ENCODE results near the gene INTS6L. TPM values are rescaled to one million over a fixed set of nuclear protein-coding genes. Genes with fewer than 3 reads are reported as not detected.
A peak's percentile ranks its signal among the peaks of the same experiment; 100 is the strongest.
"Not testable (repeated sequence)": the region's sequence is repeated elsewhere in the genome, so short reads cannot be mapped to it uniquely, and the experiment has no call there.

The INTS6L gene
- total RNA-seq, 1 experiment from 2014 or later = 31.1 TPM

DNA sequence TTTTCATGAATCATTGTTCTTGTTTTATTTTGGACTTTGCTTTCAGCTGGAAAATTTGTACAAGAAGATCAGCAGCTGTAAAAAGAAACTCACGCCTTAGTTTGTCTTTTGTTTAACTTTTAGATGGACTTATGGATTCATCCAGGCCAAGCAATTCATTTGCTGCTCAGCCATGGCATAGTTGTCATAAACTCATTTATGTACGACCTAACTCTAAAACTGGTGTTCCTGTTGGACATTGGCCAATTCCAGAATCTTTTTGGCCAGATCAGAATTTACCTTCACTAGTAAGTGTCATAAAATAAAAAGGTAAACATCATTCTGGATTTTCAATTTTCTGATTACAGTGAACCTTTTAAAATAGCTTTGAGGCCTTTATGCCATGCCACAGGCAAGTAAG, 29.1 kb downstream of the INTS6L start:
- DNase-seq = no peak
- Histone ChIP-seq H3K27ac (ENCODE audit: low read length) (no peak overlapping the region), H3K27me3 (ENCODE audit: low read length) (no peaks in the 10 kb centered on the region), H3K4me1 (ENCODE audit: low read length) (no peaks in the 10 kb centered on the region), H3K79me2 (ENCODE audit: low read length) (peaks cover 4% of the 10 kb centered on the region; the same call in 1 of the 2 replicates), H3K4me3 (ENCODE audit: low read length) (no peak overlapping the region), H3K4me2 (ENCODE audit: low read depth, low read length, poor library complexity, severe bottlenecking) (no peak overlapping the region), H3K9ac (ENCODE audit: low read length) (no peak overlapping the region), H3K36me3 (ENCODE audit: insufficient read depth, low read length) (peaks cover 7% of the 10 kb centered on the region; the same call in 1 of the 2 replicates), H3K9me3 (ENCODE audit: low read length) (no peaks in the 10 kb centered on the region), H2AFZ (ENCODE audit: low read length) (no peak overlapping the region), H4K20me1 (ENCODE audit: insufficient read depth, low read depth, low read length) (no peaks in the 10 kb centered on the region), H3K9me2 (replicated peaks; ENCODE audit: insufficient read depth, low read length) (no peaks in the 10 kb centered on the region)

DNA sequence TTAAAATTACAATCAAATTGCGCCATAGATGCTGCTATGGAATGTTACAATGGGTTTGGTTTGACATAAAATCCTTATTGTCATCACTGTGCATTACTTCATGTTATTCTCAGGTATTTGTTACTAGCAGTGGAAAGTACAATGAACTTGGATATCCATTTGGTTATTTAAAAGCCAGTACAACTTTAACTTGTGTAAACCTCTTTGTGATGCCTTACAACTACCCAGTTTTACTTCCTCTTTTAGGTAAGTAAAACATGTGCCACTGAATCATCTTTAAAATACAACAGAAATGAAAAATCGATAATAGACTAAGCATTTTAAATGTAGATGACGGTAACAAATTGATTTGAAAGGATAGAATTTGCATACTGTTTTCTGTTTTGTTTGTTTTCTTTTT, 35.6 kb downstream of the INTS6L start:
- Histone ChIP-seq H3K9ac (ENCODE audit: low read length) (no peak overlapping the region), H3K27me3 (ENCODE audit: low read length) (no peaks in the 10 kb centered on the region), H2AFZ (ENCODE audit: low read length) (no peak overlapping the region), H3K4me3 (ENCODE audit: low read length) (no peak overlapping the region), H3K79me2 (ENCODE audit: low read length) (no peaks in the 10 kb centered on the region), H3K4me1 (ENCODE audit: low read length) (peaks cover 13% of the 10 kb centered on the region), H3K36me3 (ENCODE audit: insufficient read depth, low read length) (peaks cover 17% of the 10 kb centered on the region; the same call in 1 of the 2 replicates), H4K20me1 (ENCODE audit: insufficient read depth, low read depth, low read length) (no peaks in the 10 kb centered on the region), H3K9me2 (replicated peaks; ENCODE audit: insufficient read depth, low read length) (no peaks in the 10 kb centered on the region), H3K27ac (ENCODE audit: low read length) (no peak overlapping the region), H3K9me3 (ENCODE audit: low read length) (no peaks in the 10 kb centered on the region), H3K4me2 (ENCODE audit: low read depth, low read length, poor library complexity, severe bottlenecking) (no peak overlapping the region)
- DNase-seq = peak; percentile 58

DNA sequence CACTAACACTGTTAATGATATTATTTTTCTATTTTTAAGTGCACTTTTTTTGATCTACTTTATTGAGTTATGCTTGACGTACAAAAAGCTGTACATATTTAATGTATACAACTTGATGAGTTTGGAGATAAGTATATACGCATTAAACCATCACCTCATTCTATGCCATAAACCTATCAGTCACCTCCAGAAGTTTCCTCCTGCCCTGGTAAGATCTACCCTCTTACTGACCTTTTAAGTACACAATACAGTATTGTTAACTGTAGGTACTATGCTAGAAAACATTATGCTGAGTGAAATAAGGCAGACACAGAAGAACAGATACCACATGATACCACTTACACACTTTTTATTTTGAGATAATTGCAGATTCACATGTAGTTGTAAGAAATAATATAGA, 36.9 kb downstream of the INTS6L start:
- H3K9ac ChIP-seq (ENCODE audit: low read length) = no peak overlapping the region
- H3K9me2 ChIP-seq (replicated peaks; ENCODE audit: insufficient read depth, low read length) = no peaks in the 10 kb centered on the region

DNA sequence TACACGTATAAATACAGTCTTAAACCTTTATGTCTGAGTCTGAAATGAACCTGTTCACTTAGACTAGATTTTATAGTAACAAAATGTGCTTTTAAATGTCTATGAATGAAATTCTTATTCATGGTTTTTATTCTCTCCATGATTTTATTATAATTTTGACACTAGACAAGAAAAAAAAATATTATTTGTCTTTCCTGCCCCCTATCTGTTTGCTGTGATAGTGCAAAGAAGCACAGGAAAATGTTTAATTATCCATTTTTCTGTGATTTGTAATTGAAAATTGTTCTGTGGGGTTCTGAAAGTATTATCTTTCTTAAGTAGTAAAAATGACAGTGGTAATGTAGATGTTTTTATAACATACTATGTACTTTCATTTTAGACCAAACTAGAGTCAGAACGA, 52.0 kb downstream of the INTS6L start:
- Histone ChIP-seq H3K9ac (ENCODE audit: low read length) (no peak overlapping the region), H3K4me3 (ENCODE audit: low read length) (no peak overlapping the region), H3K9me2 (replicated peaks; ENCODE audit: insufficient read depth, low read length) (no peaks in the 10 kb centered on the region), H2AFZ (ENCODE audit: low read length) (no peak overlapping the region), H3K4me1 (ENCODE audit: low read length) (no peaks in the 10 kb centered on the region), H3K9me3 (ENCODE audit: low read length) (no peaks in the 10 kb centered on the region), H3K27ac (ENCODE audit: low read length) (no peak overlapping the region), H3K36me3 (ENCODE audit: insufficient read depth, low read length) (no peaks in the 10 kb centered on the region), H3K27me3 (ENCODE audit: low read length) (no peaks in the 10 kb centered on the region), H3K79me2 (ENCODE audit: low read length) (no peaks in the 10 kb centered on the region), H4K20me1 (ENCODE audit: insufficient read depth, low read depth, low read length) (no peaks in the 10 kb centered on the region), H3K4me2 (ENCODE audit: low read depth, low read length, poor library complexity, severe bottlenecking) (no peak overlapping the region)
- peak; percentile 41 for DNase-seq

More for the DNA sequence above, 36.9 kb downstream of the INTS6L start:
- Histone ChIP-seq H4K20me1 (ENCODE audit: insufficient read depth, low read depth, low read length) (no peaks in the 10 kb centered on the region), H3K36me3 (ENCODE audit: insufficient read depth, low read length) (peaks cover 16% of the 10 kb centered on the region; the same call in 1 of the 2 replicates), H3K4me3 (ENCODE audit: low read length) (no peak overlapping the region), H3K4me2 (ENCODE audit: low read depth, low read length, poor library complexity, severe bottlenecking) (no peak overlapping the region), H3K27ac (ENCODE audit: low read length) (no peak overlapping the region), H3K79me2 (ENCODE audit: low read length) (no peaks in the 10 kb centered on the region), H3K9me3 (ENCODE audit: low read length) (no peaks in the 10 kb centered on the region), H3K27me3 (ENCODE audit: low read length) (no peaks in the 10 kb centered on the region), H3K4me1 (ENCODE audit: low read length) (peaks cover 13% of the 10 kb centered on the region), H2AFZ (ENCODE audit: low read length) (no peak overlapping the region)
- peak; percentile 22 for DNase-seq

DNA sequence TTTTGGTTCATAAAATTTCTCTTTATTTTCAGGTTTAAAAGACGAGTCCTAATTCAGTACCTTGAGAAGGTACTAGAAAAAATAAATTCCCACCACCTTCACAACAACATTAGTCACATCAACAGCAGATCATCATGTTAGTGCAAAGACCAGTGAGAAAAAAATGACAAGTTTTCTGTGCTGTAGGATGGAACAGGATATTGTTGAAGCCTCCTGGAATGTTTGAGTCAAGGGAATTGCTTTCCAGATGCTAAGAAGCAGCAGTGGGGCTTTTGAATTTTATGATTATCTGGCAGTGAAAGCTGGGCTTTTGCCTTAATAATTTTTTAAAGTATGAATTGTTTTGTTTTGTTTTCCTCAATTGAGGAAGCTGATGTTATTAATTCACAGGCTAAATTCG, 61.0 kb downstream of the INTS6L start:
- H2AFZ ChIP-seq (ENCODE audit: low read length) = no peak overlapping the region
- no peaks in the 10 kb centered on the region for H3K9me3 ChIP-seq (ENCODE audit: low read length)
- DNase-seq = no peak
- no peaks in the 10 kb centered on the region for H3K27me3 ChIP-seq (ENCODE audit: low read length)
- no peak overlapping the region for H3K9ac ChIP-seq (ENCODE audit: low read length)
- no peaks in the 10 kb centered on the region; the same call in 1 of the 2 replicates for H3K36me3 ChIP-seq (ENCODE audit: insufficient read depth, low read length)
- no peak overlapping the region for H3K4me2 ChIP-seq (ENCODE audit: low read depth, low read length, poor library complexity, severe bottlenecking)
- H3K4me1 ChIP-seq (ENCODE audit: low read length) = no peaks in the 10 kb centered on the region
- peaks cover 5% of the 10 kb centered on the region; the same call in 1 of the 2 replicates for H4K20me1 ChIP-seq (ENCODE audit: insufficient read depth, low read depth, low read length)
- no peak overlapping the region for H3K27ac ChIP-seq (ENCODE audit: low read length)
- H3K79me2 ChIP-seq (ENCODE audit: low read length) = no peaks in the 10 kb centered on the region
- H3K9me2 ChIP-seq (replicated peaks; ENCODE audit: insufficient read depth, low read length) = no peaks in the 10 kb centered on the region
- no peak overlapping the region for H3K4me3 ChIP-seq (ENCODE audit: low read length)

DNA sequence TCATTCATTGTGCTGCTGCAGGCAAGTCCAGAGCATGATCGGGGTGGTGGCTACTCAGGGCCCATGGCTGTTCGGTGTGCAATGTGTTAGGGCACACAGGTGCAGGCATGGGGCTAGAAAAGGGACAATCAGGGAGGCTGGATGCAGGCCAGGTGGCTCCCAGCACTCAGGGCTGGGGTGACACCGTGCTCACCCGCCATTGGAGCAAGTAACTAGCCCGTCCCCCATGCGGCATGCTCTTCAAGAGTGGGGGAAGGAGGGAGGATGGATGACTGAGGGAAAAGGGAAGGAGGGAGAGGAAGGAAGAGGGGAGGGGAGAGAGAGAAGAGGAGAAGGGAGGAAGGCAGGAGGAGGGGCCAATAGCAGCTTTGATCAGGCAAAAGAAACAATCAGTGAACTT, 64.7 kb downstream of the INTS6L start:
- Histone ChIP-seq H3K9me3 (ENCODE audit: low read length) (no peaks in the 10 kb centered on the region), H3K36me3 (ENCODE audit: insufficient read depth, low read length) (no peaks in the 10 kb centered on the region; the same call in 1 of the 2 replicates), H3K9ac (ENCODE audit: low read length) (no peak overlapping the region), H3K27ac (ENCODE audit: low read length) (no peak overlapping the region), H3K4me1 (ENCODE audit: low read length) (no peaks in the 10 kb centered on the region), H4K20me1 (ENCODE audit: insufficient read depth, low read depth, low read length) (peaks cover 5% of the 10 kb centered on the region; the same call in 1 of the 2 replicates), H3K4me2 (ENCODE audit: low read depth, low read length, poor library complexity, severe bottlenecking) (no peak overlapping the region), H3K27me3 (ENCODE audit: low read length) (no peaks in the 10 kb centered on the region), H3K79me2 (ENCODE audit: low read length) (no peaks in the 10 kb centered on the region), H3K4me3 (ENCODE audit: low read length) (no peak overlapping the region), H2AFZ (ENCODE audit: low read length) (no peak overlapping the region), H3K9me2 (replicated peaks; ENCODE audit: insufficient read depth, low read length) (no peaks in the 10 kb centered on the region)
- DNase-seq = no peak

DNA sequence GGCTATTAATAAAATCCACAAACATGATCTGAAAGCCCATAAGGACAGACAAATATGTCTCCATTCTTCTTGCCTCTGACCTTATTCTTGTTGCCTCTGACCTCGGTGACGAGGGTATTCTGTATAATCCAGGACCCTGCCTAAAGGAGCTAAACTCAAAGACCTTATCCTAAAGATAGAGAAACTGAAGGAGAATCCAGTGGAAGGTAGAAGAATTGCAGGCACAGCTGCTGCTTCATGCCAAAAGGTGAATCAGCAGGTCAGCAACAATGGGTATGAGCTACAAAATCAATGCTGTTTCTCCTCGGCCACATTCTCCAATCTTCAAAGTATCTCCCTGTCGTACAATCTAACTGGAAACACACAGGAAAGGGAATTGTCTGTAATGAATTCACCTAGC, 71.4 kb downstream of the INTS6L start:
- DNase-seq = no peak
- H3K79me2 ChIP-seq (ENCODE audit: low read length) = no peaks in the 10 kb centered on the region

DNA sequence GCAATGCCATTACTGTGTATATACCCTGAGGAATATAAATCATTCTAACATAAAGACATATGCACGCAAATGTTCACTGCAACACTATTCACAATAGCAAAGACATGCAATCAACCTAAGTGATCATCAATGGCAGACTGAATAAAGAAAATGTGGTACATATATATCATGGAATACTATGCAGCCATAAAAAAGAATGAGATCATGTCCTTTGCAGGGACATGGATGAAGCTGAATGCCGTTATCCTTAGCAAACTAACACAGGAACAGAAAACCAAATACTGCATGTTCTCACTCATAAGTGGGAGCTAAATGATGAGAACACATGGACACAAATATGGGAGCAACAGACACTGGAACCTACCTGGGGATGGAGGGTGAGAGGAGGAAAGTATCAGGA, 73.6 kb downstream of the INTS6L start:
- H2AFZ ChIP-seq (ENCODE audit: low read length); H4K20me1 ChIP-seq (ENCODE audit: insufficient read depth, low read depth, low read length); H3K9me2 ChIP-seq (replicated peaks; ENCODE audit: insufficient read depth, low read length); H3K79me2 ChIP-seq (ENCODE audit: low read length); H3K4me2 ChIP-seq (ENCODE audit: low read depth, low read length, poor library complexity, severe bottlenecking); DNase-seq; H3K36me3 ChIP-seq (ENCODE audit: insufficient read depth, low read length); H3K4me3 ChIP-seq (ENCODE audit: low read length); H3K27ac ChIP-seq (ENCODE audit: low read length); H3K9ac ChIP-seq (ENCODE audit: low read length); H3K9me3 ChIP-seq (ENCODE audit: low read length); H3K27me3 ChIP-seq (ENCODE audit: low read length); H3K4me1 ChIP-seq (ENCODE audit: low read length): not testable (repeated sequence)

More for the DNA sequence above, 71.4 kb downstream of the INTS6L start:
- no peak overlapping the region for H3K27ac ChIP-seq (ENCODE audit: low read length)
- H3K9me3 ChIP-seq (ENCODE audit: low read length) = no peaks in the 10 kb centered on the region
- no peak overlapping the region for H3K9ac ChIP-seq (ENCODE audit: low read length)
- H3K27me3 ChIP-seq (ENCODE audit: low read length) = no peaks in the 10 kb centered on the region
- no peaks in the 10 kb centered on the region for H3K36me3 ChIP-seq (ENCODE audit: insufficient read depth, low read length)
- H3K4me2 ChIP-seq (ENCODE audit: low read depth, low read length, poor library complexity, severe bottlenecking) = no peak overlapping the region
- no peak overlapping the region for H2AFZ ChIP-seq (ENCODE audit: low read length)
- no peaks in the 10 kb centered on the region for H3K9me2 ChIP-seq (replicated peaks; ENCODE audit: insufficient read depth, low read length)
- no peaks in the 10 kb centered on the region for H4K20me1 ChIP-seq (ENCODE audit: insufficient read depth, low read depth, low read length)
- no peaks in the 10 kb centered on the region for H3K4me1 ChIP-seq (ENCODE audit: low read length)
- H3K4me3 ChIP-seq (ENCODE audit: low read length) = no peak overlapping the region

DNA sequence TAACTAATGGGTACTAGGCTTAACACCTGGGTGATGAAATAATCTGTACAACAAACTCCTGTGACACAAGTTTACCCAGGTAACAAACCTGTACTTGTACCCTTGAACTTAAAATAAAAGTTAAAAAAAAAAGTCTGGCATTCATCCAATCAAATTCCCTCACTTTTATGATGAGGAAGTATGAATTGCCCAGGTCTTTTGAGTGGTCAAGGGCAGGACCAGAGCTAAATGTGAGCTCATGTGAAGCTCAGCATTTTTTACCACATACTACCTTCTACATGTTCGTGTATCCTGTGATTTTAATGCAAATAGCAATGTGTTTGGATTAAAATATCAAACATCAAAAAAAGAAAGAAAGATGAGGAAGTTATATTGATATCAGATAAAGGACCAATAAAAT, 74.0 kb downstream of the INTS6L start:
- H3K4me2 ChIP-seq (ENCODE audit: low read depth, low read length, poor library complexity, severe bottlenecking); H3K27me3 ChIP-seq (ENCODE audit: low read length); H3K36me3 ChIP-seq (ENCODE audit: insufficient read depth, low read length); H3K79me2 ChIP-seq (ENCODE audit: low read length); H3K9me3 ChIP-seq (ENCODE audit: low read length); H3K27ac ChIP-seq (ENCODE audit: low read length); H3K9me2 ChIP-seq (replicated peaks; ENCODE audit: insufficient read depth, low read length); H3K9ac ChIP-seq (ENCODE audit: low read length); H2AFZ ChIP-seq (ENCODE audit: low read length); DNase-seq; H4K20me1 ChIP-seq (ENCODE audit: insufficient read depth, low read depth, low read length); H3K4me3 ChIP-seq (ENCODE audit: low read length); H3K4me1 ChIP-seq (ENCODE audit: low read length): not testable (repeated sequence)
